Spleen (tissue), 7 donors: Measurements from ENCODE around the gene KRTAP5-7.

Source experiments
- POLR2A ChIP-seq, 3 donors: fragments of 450-650 bp; IDR thresholded peaks; one replicate each; pipeline ENCODE4 v1.5.1; 2017; ENCODE audit warnings: antibody characterized with exemption in 3 of 3, mild to moderate bottlenecking in 1 of 3
- POLR2AphosphoS5 ChIP-seq, 3 donors: sonication (generic); formaldehyde crosslinking; IDR thresholded peaks; one replicate each; pipeline ENCODE4 v1.5.1; 2017; ENCODE audit warnings: antibody characterized with exemption in 3 of 3
- TF ChIP-seq, protein P1 (sequence below), 11 experiments: fragments of 200-600 bp in 7 of 11; fragments of 450-650 bp in 4 of 11; sonication (generic) in 4 of 11; IDR thresholded peaks in 8 of 11; conservative IDR thresholded peaks in 3 of 11; 1 replicate in 7 of 11; 2 replicates in 4 of 11; pipeline versions ENCODE4 v1.4.0 to v1.8.0; 2016 to 2021; ENCODE audit warnings: antibody characterized with exemption in 11 of 11, inconsistent platforms in 4 of 11, mild to moderate bottlenecking in 1 of 11
- donor health status: DM: no; HTN: no; CAD: no; lungs with moderate emphysema.
- donor health status: DM: no; HTN: no; CAD: no.
- donor health status: DM: no; HTN: no; CAD: no.

- TF ChIP-seq POLR2A (IDR thresholded peaks at IDR 0.05) (no peak), POLR2AphosphoS5 (IDR thresholded peaks at IDR 0.05) (peak in 1 of 3 donors; percentile 30)
- TF ChIP-seq, protein P1, sequence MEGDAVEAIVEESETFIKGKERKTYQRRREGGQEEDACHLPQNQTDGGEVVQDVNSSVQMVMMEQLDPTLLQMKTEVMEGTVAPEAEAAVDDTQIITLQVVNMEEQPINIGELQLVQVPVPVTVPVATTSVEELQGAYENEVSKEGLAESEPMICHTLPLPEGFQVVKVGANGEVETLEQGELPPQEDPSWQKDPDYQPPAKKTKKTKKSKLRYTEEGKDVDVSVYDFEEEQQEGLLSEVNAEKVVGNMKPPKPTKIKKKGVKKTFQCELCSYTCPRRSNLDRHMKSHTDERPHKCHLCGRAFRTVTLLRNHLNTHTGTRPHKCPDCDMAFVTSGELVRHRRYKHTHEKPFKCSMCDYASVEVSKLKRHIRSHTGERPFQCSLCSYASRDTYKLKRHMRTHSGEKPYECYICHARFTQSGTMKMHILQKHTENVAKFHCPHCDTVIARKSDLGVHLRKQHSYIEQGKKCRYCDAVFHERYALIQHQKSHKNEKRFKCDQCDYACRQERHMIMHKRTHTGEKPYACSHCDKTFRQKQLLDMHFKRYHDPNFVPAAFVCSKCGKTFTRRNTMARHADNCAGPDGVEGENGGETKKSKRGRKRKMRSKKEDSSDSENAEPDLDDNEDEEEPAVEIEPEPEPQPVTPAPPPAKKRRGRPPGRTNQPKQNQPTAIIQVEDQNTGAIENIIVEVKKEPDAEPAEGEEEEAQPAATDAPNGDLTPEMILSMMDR (IDR thresholded peaks at IDR 0.05 in 8 of 11, conservative IDR thresholded peaks at IDR 0.05 in 3 of 11): no peak
These were observed 41.8 kb downstream of the KRTAP5-7 start for GRCh38 chr11:71568704-71569349.
